RWPE2 (cell line): ENCODE measurements around the gene SERINC2.

Experiments used
- ATAC-seq: fragments of 200-7000 bp; cut with Tn5 transposase; 3 replicates; pipeline ENCODE4 v1.9.1; 2021; ENCODE audit warnings: low read depth
- DNase-seq: peaks from one replicate; pipeline ENCODE4 v3.0.0-alpha.2; 2020; ENCODE audit warnings: low spot score
- H3K27ac ChIP-seq: fragments of 450-650 bp; 2 replicates; pipeline ENCODE4 v1.5.1; 2017; ENCODE audit warnings: mild to moderate bottlenecking; ENCODE audit not compliant: poor library complexity, severe bottlenecking
- H3K27me3 ChIP-seq: fragments of 250-450 bp; sonication (Bioruptor Pico); 2 replicates; pipeline ENCODE4 v1.5.1; 2021; ENCODE audit warnings: mild to moderate bottlenecking, moderate library complexity; ENCODE audit not compliant: insufficient read depth, poor library complexity, severe bottlenecking
- H3K36me3 ChIP-seq: fragments of 250-450 bp; sonication (Bioruptor Pico); 2 replicates; pipeline ENCODE4 v1.5.1; 2020; ENCODE audit warnings: low read depth, mild to moderate bottlenecking, moderate library complexity
- H3K4me1 ChIP-seq: fragments of 250-450 bp; sonication (Bioruptor Pico); 2 replicates; pipeline ENCODE4 v1.5.1; 2021; ENCODE audit warnings: mild to moderate bottlenecking, moderate library complexity; ENCODE audit not compliant: insufficient read depth, poor library complexity, severe bottlenecking
- H3K4me3 ChIP-seq: fragments of 250-450 bp; sonication (Bioruptor Pico); 2 replicates; pipeline ENCODE4 v1.5.1; 2021; ENCODE audit warnings: mild to moderate bottlenecking, moderate library complexity; ENCODE audit not compliant: severe bottlenecking
- H3K9me3 ChIP-seq: fragments of 250-450 bp; sonication (Bioruptor Pico); 2 replicates; pipeline ENCODE4 v1.5.1; 2021; ENCODE audit warnings: mild to moderate bottlenecking, moderate library complexity; ENCODE audit not compliant: severe bottlenecking
- CTCF ChIP-seq: fragments of 450-650 bp; IDR thresholded peaks from one replicate; pipeline ENCODE4 v1.5.1; 2017; ENCODE audit warnings: mild to moderate bottlenecking, moderate library complexity; ENCODE audit not compliant: poor library complexity, severe bottlenecking

SERINC2 gene

GRCh38 chr1:31405578-31406245, 7.3 kb upstream of the SERINC2 start:
- DNase-seq (no peak), ATAC-seq (no peak)
- no peak for TF ChIP-seq CTCF
- Histone ChIP-seq H3K9me3 (no peaks in the 10 kb centered on the region), H3K36me3 (no peaks in the 10 kb centered on the region), H3K4me1 (peaks cover 3% of the 10 kb centered on the region), H3K27me3 (no peaks in the 10 kb centered on the region), H3K4me3 (no peak overlapping the region), H3K27ac (no peak overlapping the region)

GRCh38 chr1:31407029-31407626, 5.9 kb upstream of the SERINC2 start:
- Histone ChIP-seq H3K9me3 (no peaks in the 10 kb centered on the region), H3K27me3 (no peaks in the 10 kb centered on the region), H3K4me1 (no peaks in the 10 kb centered on the region), H3K36me3 (no peaks in the 10 kb centered on the region), H3K27ac (no peak overlapping the region), H3K4me3 (no peak overlapping the region)
- TF ChIP-seq CTCF, result no peak
- DNase-seq, result no peak
- ATAC-seq, result no peak

GRCh38 chr1:31408788-31409318, 4.2 kb upstream of the SERINC2 start:
- ATAC-seq (no peak), DNase-seq (no peak)
- Histone ChIP-seq H3K9me3 (no peaks in the 10 kb centered on the region), H3K36me3 (no peaks in the 10 kb centered on the region), H3K4me3 (no peak overlapping the region), H3K27ac (no peak overlapping the region), H3K4me1 (no peaks in the 10 kb centered on the region), H3K27me3 (no peaks in the 10 kb centered on the region)
- no peak for TF ChIP-seq CTCF

GRCh38 chr1:31409946-31410858, 2.8 kb upstream of the SERINC2 start:
- Histone ChIP-seq H3K36me3 (peaks cover 7% of the 10 kb centered on the region), H3K4me3 (no peak overlapping the region), H3K4me1 (no peaks in the 10 kb centered on the region), H3K27ac (no peak overlapping the region), H3K9me3 (no peaks in the 10 kb centered on the region), H3K27me3 (no peaks in the 10 kb centered on the region)
- TF ChIP-seq CTCF, result no peak
- DNase-seq (no peak), ATAC-seq (no peak)
